H9 (cell line): ENCODE data around the gene AP4B1. TPM values are rescaled to one million over a fixed set of nuclear protein-coding genes. Genes with fewer than 3 reads are reported as not detected.
A peak's percentile ranks its signal among the peaks of the same experiment; 100 is the strongest.

Experiments used
- DNase-seq: peaks from one replicate; pipeline ENCODE4 v3.0.0-alpha.2; 2017
- H2AFZ ChIP-seq: one replicate; pipeline ENCODE4 v1.6.1; 2013; ENCODE audit warnings: mild to moderate bottlenecking, low read length, control low read depth, moderate library complexity
- H2AK5ac ChIP-seq: 2 replicates; pipeline ENCODE4 v1.6.1; 2013; ENCODE audit warnings: low read length, control low read depth, mixed read lengths; ENCODE audit not compliant: insufficient read length
- H2BK120ac ChIP-seq: one replicate; pipeline ENCODE4 v1.6.1; 2013; ENCODE audit warnings: low read depth, mild to moderate bottlenecking, low read length, control low read depth, inconsistent platforms; ENCODE audit not compliant: poor library complexity, severe bottlenecking
- H2BK12ac ChIP-seq: 2 replicates; pipeline ENCODE4 v1.6.1; 2013; ENCODE audit warnings: low read length, control low read depth, mixed read lengths, low read depth; ENCODE audit not compliant: insufficient read length
- H2BK15ac ChIP-seq: 2 replicates; pipeline ENCODE4 v1.6.1; 2013; ENCODE audit warnings: low read depth, low read length, control low read depth
- H2BK20ac ChIP-seq: one replicate; pipeline ENCODE4 v1.6.1; 2013; ENCODE audit warnings: low read depth, mild to moderate bottlenecking, low read length, control low read depth, inconsistent platforms; ENCODE audit not compliant: poor library complexity, severe bottlenecking
- H2BK5ac ChIP-seq: 2 replicates; pipeline ENCODE4 v1.6.1; 2013; ENCODE audit warnings: low read length, control low read depth, mixed read lengths; ENCODE audit not compliant: insufficient read length
- H3K14ac ChIP-seq: 2 replicates; pipeline ENCODE4 v1.6.1; 2013; ENCODE audit warnings: low read length, control low read depth; ENCODE audit not compliant: insufficient read depth
- H3K18ac ChIP-seq: 2 replicates; pipeline ENCODE4 v1.6.1; 2013; ENCODE audit warnings: low read depth, mild to moderate bottlenecking, mixed read lengths, low read length, control low read depth; ENCODE audit not compliant: insufficient read length
- H3K23ac ChIP-seq: 2 replicates; pipeline ENCODE4 v1.6.1; 2013; ENCODE audit warnings: low read length, control low read depth, mixed read lengths, low read depth; ENCODE audit not compliant: insufficient read length
- H3K23me2 ChIP-seq: 2 replicates; pipeline ENCODE4 v1.6.1; 2013; ENCODE audit warnings: low read depth, mild to moderate bottlenecking, mixed read lengths, low read length, control low read depth; ENCODE audit not compliant: insufficient read length, poor library complexity, severe bottlenecking
- H3K27ac ChIP-seq: 2 replicates; pipeline ENCODE4 v1.5.1; 2013; ENCODE audit warnings: low read length, control low read depth, mixed read lengths, low read depth; ENCODE audit not compliant: insufficient read length
- H3K27me3 ChIP-seq: 2 replicates; pipeline ENCODE4 v1.6.1; 2013; ENCODE audit warnings: low read length, control low read depth, inconsistent platforms; ENCODE audit not compliant: insufficient read depth
- H3K4ac ChIP-seq: 2 replicates; pipeline ENCODE4 v1.6.1; 2013; ENCODE audit warnings: low read depth, mild to moderate bottlenecking, control low read depth, inconsistent platforms, low read length, moderate library complexity
- H3K4me1 ChIP-seq: 2 replicates; pipeline ENCODE4 v1.6.1; 2013; ENCODE audit warnings: low read length, control low read depth, inconsistent platforms; ENCODE audit not compliant: insufficient read depth
- H3K4me2 ChIP-seq: 2 replicates; pipeline ENCODE4 v1.6.1; 2013; ENCODE audit warnings: low read length, control low read depth, mixed read lengths; ENCODE audit not compliant: insufficient read length, insufficient read depth
- H3K56ac ChIP-seq: 2 replicates; pipeline ENCODE4 v1.6.1; 2013; ENCODE audit warnings: low read depth, mild to moderate bottlenecking, mixed read lengths, low read length, control low read depth; ENCODE audit not compliant: insufficient read length
- H3K79me1 ChIP-seq: 2 replicates; pipeline ENCODE4 v1.6.1; 2013; ENCODE audit warnings: low read depth, mild to moderate bottlenecking, moderate library complexity, low read length, control low read depth, inconsistent platforms; ENCODE audit not compliant: insufficient read depth, poor library complexity, severe bottlenecking
- H3K79me2 ChIP-seq: 2 replicates; pipeline ENCODE4 v1.6.1; 2013; ENCODE audit warnings: low read length, control low read depth, inconsistent platforms; ENCODE audit not compliant: insufficient read depth
- H3K9ac ChIP-seq: 2 replicates; pipeline ENCODE4 v1.6.1; 2013; ENCODE audit warnings: low read length, control low read depth, mixed read lengths; ENCODE audit not compliant: insufficient read length; ENCODE audit errors: extremely low read depth
- H3K9me3 ChIP-seq: one replicate; pipeline ENCODE4 v1.6.1; 2013; ENCODE audit warnings: low read depth, low read length, inconsistent platforms; ENCODE audit not compliant: control insufficient read depth
- H3T11ph ChIP-seq: one replicate; pipeline ENCODE4 v1.6.1; 2013; ENCODE audit warnings: mild to moderate bottlenecking, low read length, control low read depth, inconsistent platforms
- H4K20me1 ChIP-seq: one replicate; pipeline ENCODE4 v1.6.1; 2013; ENCODE audit not compliant: control insufficient read depth, insufficient read length, insufficient read depth
- H4K5ac ChIP-seq: 2 replicates; pipeline ENCODE4 v1.6.1; 2013; ENCODE audit warnings: low read depth, mild to moderate bottlenecking, mixed read lengths, low read length, control low read depth; ENCODE audit not compliant: insufficient read length
- H4K8ac ChIP-seq: replicated peaks from 2 replicates; pipeline ENCODE4 v1.6.1; 2013; ENCODE audit warnings: low read length, control low read depth, mixed read lengths, low read depth; ENCODE audit not compliant: insufficient read length
- H4K91ac ChIP-seq: 2 replicates; pipeline ENCODE4 v1.6.1; 2013; ENCODE audit warnings: low read depth, mild to moderate bottlenecking, moderate library complexity, mixed read lengths, low read length, control low read depth; ENCODE audit not compliant: insufficient read length
- H3K27ac Mint-ChIP-seq, 3 experiments: 2 replicates in 2 of 3; 3 replicates in 1 of 3; pipeline ENCODE4 v1.8.0; 2020 to 2021; ENCODE audit warnings: mixed read lengths in 3 of 3, mild to moderate bottlenecking in 1 of 3, moderate library complexity in 1 of 3
- H3K27me3 Mint-ChIP-seq: 2 replicates; pipeline ENCODE4 v1.8.0; 2021; ENCODE audit warnings: low read depth, mild to moderate bottlenecking, moderate library complexity, mixed read lengths
- H3K36me3 Mint-ChIP-seq, 3 experiments: 2 replicates in 2 of 3; 3 replicates in 1 of 3; pipeline ENCODE4 v1.8.0; 2020 to 2021; ENCODE audit warnings: low read depth in 3 of 3, mixed read lengths in 3 of 3; ENCODE audit not compliant: insufficient read depth in 1 of 3
- H3K4me1 Mint-ChIP-seq, 2 experiments: 2 replicates each; pipeline ENCODE4 v1.8.0; 2020; ENCODE audit warnings: mixed read lengths in 2 of 2
- H3K4me3 Mint-ChIP-seq, 2 experiments: 2 replicates in 1 of 2; 3 replicates in 1 of 2; pipeline ENCODE4 v1.8.0; 2020 to 2021; ENCODE audit warnings: mild to moderate bottlenecking in 2 of 2, mixed read lengths in 2 of 2, moderate library complexity in 1 of 2
- H3K9me3 Mint-ChIP-seq, 2 experiments: 2 replicates in 1 of 2; 3 replicates in 1 of 2; pipeline ENCODE4 v1.8.0; 2020; ENCODE audit warnings: mild to moderate bottlenecking in 2 of 2, mixed read lengths in 2 of 2, moderate library complexity in 1 of 2
- CTCF ChIP-seq: fragments of 200-600 bp; sonication (generic); conservative IDR thresholded peaks from 3 replicates; pipeline ENCODE4 v1.8.0; 2021; ENCODE audit warnings: antibody characterized with exemption, mild to moderate bottlenecking
- WGBS: extraction: QIAGEN DNeasy Blood & Tissue Kit; methylation state at CpG from one replicate; pipeline ENCODE4 v1.1.7; 2013; ENCODE audit warnings: missing lambda C conversion rate, low lambda C conversion rate, mixed read lengths; ENCODE audit not compliant: insufficient read length; ENCODE audit errors: extremely low coverage; 5-methylcytosine and 5-hydroxymethylcytosine counted together
- total RNA-seq: library from RNA; stranded (reverse); gene quantifications from 2 replicates; pipeline ENCODE4 v1.2.1, GENCODE V29; 2021

The AP4B1 gene
- total RNA-seq, 1 experiment from 2014 or later = 19.3 TPM

GRCh38 chr1:113903501-113904292, 902 bp downstream of the AP4B1 start:
- no peak overlapping the region for H3K4ac ChIP-seq
- H3K27me3 ChIP-seq = no peaks in the 10 kb centered on the region
- H3K79me2 ChIP-seq = no peaks in the 10 kb centered on the region
- no peak overlapping the region for H3K27ac ChIP-seq
- no peak overlapping the region for H2BK20ac ChIP-seq
- no peak overlapping the region for H2AFZ ChIP-seq
- no CpG with 5 or more reads among the region's 7 CpGs for WGBS
- TF ChIP-seq CTCF = no peak
- H3K9me3 Mint-ChIP-seq = no peaks in the 10 kb centered on the region
- H3K4me2 ChIP-seq = peak overlapping the region; percentile 79
- no peaks in the 10 kb centered on the region for H3K27me3 Mint-ChIP-seq
- H2BK12ac ChIP-seq = no peak overlapping the region
- H3K4me1 Mint-ChIP-seq = peaks cover 11% of the 10 kb centered on the region in 2 experiments
- H2BK15ac ChIP-seq = no peak overlapping the region
- H4K8ac ChIP-seq = no peak overlapping the region
- H4K91ac ChIP-seq = no peak overlapping the region
- H3K36me3 Mint-ChIP-seq = peaks cover 0 to 30% (median 21%) of the 10 kb centered on the region in 3 experiments; a peak in 5 of 7 replicates
- no peak overlapping the region for H4K5ac ChIP-seq
- H2AK5ac ChIP-seq = no peak overlapping the region
- H3K4me3 Mint-ChIP-seq = peak overlapping the region; percentile 94 to 96
- H2BK120ac ChIP-seq = no peak overlapping the region
- no peaks in the 10 kb centered on the region for H3K9me3 ChIP-seq
- no peaks in the 10 kb centered on the region for H4K20me1 ChIP-seq
- no peak overlapping the region for H3K23ac ChIP-seq
- peaks cover 11% of the 10 kb centered on the region for H3K23me2 ChIP-seq
- H3K14ac ChIP-seq = no peak overlapping the region
- no peaks in the 10 kb centered on the region for H3K79me1 ChIP-seq
- 0 out of 7 replicates have a peak overlapping the region, but pooled peaks of 1 of the 3 experiments have one; percentile 85 for H3K27ac Mint-ChIP-seq
- H2BK5ac ChIP-seq = no peak overlapping the region
- no peak for DNase-seq
- peak overlapping the region; percentile 49 for H3K9ac ChIP-seq
- no peak overlapping the region for H3T11ph ChIP-seq
- no peak overlapping the region for H3K18ac ChIP-seq
- no peak overlapping the region for H3K56ac ChIP-seq
- no peaks in the 10 kb centered on the region for H3K4me1 ChIP-seq
